Activated CD8-positive, alpha-beta T cell treated with anti-CD3 and anti-CD28 coated beads for 36 hours (primary cell): ENCODE results near the gene PPP4R1. TPM values are rescaled to one million over a fixed set of nuclear protein-coding genes. Genes with fewer than 3 reads are reported as not detected.

Experiments used
- ATAC-seq: fragments of 200-7000 bp; cut with Tn5 transposase; one replicate; pipeline ENCODE4 v1.10.0; 2021; ENCODE audit warnings: mild to moderate bottlenecking, moderate library complexity
- CTCF ChIA-PET: fragments of 350-600 bp; sonication (Branson Sonifier 250); formaldehyde crosslinking; loops from one replicate; lab custom pipeline; 2021; ENCODE audit warnings: antibody characterized with exemption; lab: Charles Lee
- POLR2A ChIA-PET: fragments of 350-600 bp; sonication (Branson Sonifier 250); formaldehyde crosslinking; loops from one replicate; lab custom pipeline; 2021; ENCODE audit warnings: antibody characterized with exemption; lab: Charles Lee
- DNase-seq: peaks from one replicate; pipeline ENCODE4 v3.0.0-alpha.2; 2020
- H3K27ac Mint-ChIP-seq: one replicate; pipeline ENCODE4 v1.8.0; 2021; ENCODE audit warnings: mild to moderate bottlenecking, mixed read lengths
- H3K27me3 Mint-ChIP-seq: one replicate; pipeline ENCODE4 v1.8.0; 2021; ENCODE audit warnings: mixed read lengths
- H3K36me3 Mint-ChIP-seq: one replicate; pipeline ENCODE4 v1.8.0; 2021; ENCODE audit warnings: low read depth, mixed read lengths
- H3K4me1 Mint-ChIP-seq: one replicate; pipeline ENCODE4 v1.8.0; 2021; ENCODE audit warnings: low read depth, mixed read lengths
- H3K4me3 Mint-ChIP-seq: one replicate; pipeline ENCODE4 v1.8.0; 2021; ENCODE audit warnings: mild to moderate bottlenecking, moderate library complexity, mixed read lengths
- H3K9me3 Mint-ChIP-seq: one replicate; pipeline ENCODE4 v1.8.0; 2021; ENCODE audit warnings: mixed read lengths
- CTCF ChIP-seq: fragments of 200-600 bp; IDR thresholded peaks from one replicate; pipeline ENCODE4 v1.8.0; 2022; ENCODE audit warnings: antibody characterized with exemption, mild to moderate bottlenecking
- intact Hi-C: fragments of 100-400 bp; cut with micrococcal nuclease; formaldehyde crosslinking; loops from one replicate; pipeline ENCODE4 v1.10.0; 2022
- total RNA-seq, 2 experiments: library from RNA; stranded (reverse); gene quantifications; one replicate each; pipeline ENCODE4 v1.2.3, GENCODE V29; 2021

PPP4R1 gene
- total RNA-seq, 2 experiments from 2014 or later, result 31.4 to 31.7 TPM

- no peak overlapping the region for H3K4me3 Mint-ChIP-seq
- no peak for TF ChIP-seq CTCF
- no peak for ATAC-seq
- H3K27ac Mint-ChIP-seq, result no peak overlapping the region
- H3K27me3 Mint-ChIP-seq, result no peaks in the 10 kb centered on the region
- H3K9me3 Mint-ChIP-seq, result no peaks in the 10 kb centered on the region
- no peak for DNase-seq
- ChIA-PET CTCF (interaction anchor here (1.6 kb wide), 1 partner anchor 75 kb away, joined by 4 read pairs; no protein-coding TSS in a partner anchor), POLR2A (no interaction called here)
- H3K4me1 Mint-ChIP-seq, result no peaks in the 10 kb centered on the region
- H3K36me3 Mint-ChIP-seq, result peaks cover 23% of the 10 kb centered on the region
- intact Hi-C loops, result no loop called here
Observed at GRCh38 chr18:9537677-9538076, 76.7 kb downstream of the PPP4R1 start.

DNA sequence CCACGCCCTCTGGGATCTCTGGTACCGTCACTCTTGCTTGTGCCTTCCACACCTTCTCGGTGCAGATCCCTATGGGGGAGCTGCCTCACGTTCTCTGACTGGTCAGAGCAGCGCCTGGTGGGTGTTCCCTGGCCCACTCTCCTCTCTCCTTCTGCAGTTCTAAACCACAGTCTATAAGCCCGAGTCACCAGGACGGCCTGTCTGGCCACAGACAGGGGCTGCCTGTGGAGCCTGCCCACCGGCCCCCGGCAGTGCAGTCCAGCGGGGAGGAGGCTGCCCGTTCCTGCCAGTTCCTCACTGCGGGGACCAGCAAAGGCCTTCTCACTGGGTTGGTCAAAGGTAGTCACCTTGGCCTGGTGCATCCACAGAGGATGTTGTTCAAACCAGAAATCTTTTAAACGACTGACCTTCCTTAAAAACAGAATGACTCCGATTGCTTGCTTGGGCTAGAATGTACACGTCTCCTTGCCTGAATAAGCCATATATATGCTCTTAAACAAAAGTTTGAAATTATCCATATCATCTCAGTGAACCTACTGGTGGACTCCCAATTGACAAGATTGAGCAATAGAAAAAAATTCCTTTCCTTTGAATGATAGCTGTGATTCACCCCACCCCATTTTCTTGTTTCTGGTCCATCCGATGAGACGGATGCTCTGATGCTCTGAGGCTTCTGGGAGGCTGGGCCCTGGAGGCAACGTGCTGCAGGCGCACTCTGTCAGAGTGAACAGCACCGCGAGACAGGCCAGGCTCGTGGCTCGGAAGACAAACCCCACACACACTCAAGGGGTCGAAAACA lies 77.8 kb downstream of the PPP4R1 start:
- ChIA-PET CTCF (interaction anchor here (1.6 kb wide), 1 partner anchor 76 kb away, joined by 4 read pairs; no protein-coding TSS in a partner anchor), POLR2A (no interaction called here)
- no peak overlapping the region for H3K27ac Mint-ChIP-seq
- DNase-seq (no peak), ATAC-seq (no peak)
- no peak for TF ChIP-seq CTCF
- H3K4me1 Mint-ChIP-seq, result no peaks in the 10 kb centered on the region
- peaks cover 23% of the 10 kb centered on the region for H3K36me3 Mint-ChIP-seq
- no peaks in the 10 kb centered on the region for H3K27me3 Mint-ChIP-seq
- H3K9me3 Mint-ChIP-seq, result no peaks in the 10 kb centered on the region
- intact Hi-C loops, result no loop called here
- H3K4me3 Mint-ChIP-seq, result no peak overlapping the region

DNA sequence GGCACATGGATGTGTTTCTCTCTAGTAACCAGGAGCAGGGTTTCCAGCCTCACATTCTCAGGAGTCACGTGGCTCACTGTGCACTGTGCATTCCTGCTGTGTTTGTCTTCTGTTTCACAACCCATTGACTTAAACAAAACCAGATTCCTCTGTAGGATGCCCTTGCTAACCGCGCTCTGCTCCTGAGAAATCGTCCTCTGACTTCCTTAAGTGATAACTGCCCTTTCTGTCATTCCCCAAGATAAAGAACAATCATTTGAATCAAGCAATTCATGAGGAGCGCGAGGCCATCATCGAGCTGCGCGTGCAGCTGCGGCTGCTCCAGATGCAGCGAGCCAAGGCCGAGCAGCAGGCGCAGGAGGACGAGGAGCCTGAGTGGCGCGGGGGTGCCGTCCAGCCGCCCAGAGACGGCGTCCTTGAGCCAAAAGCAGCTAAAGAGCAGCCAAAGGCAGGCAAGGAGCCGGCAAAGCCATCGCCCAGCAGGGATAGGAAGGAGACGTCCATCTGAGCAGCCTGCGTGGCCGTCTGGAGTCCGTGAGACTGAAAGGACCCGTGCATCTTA lies 78.8 kb downstream of the PPP4R1 start:
- DNase-seq (no peak), ATAC-seq (no peak)
- H3K27ac Mint-ChIP-seq, result no peak overlapping the region
- H3K27me3 Mint-ChIP-seq, result no peaks in the 10 kb centered on the region
- no peaks in the 10 kb centered on the region for H3K9me3 Mint-ChIP-seq
- no peaks in the 10 kb centered on the region for H3K4me1 Mint-ChIP-seq
- TF ChIP-seq CTCF, result no peak
- CTCF ChIA-PET, result no interaction called here
- no peak overlapping the region for H3K4me3 Mint-ChIP-seq
- H3K36me3 Mint-ChIP-seq, result peaks cover 25% of the 10 kb centered on the region
- intact Hi-C loops, result no loop called here
- POLR2A ChIA-PET, result no interaction called here

DNA sequence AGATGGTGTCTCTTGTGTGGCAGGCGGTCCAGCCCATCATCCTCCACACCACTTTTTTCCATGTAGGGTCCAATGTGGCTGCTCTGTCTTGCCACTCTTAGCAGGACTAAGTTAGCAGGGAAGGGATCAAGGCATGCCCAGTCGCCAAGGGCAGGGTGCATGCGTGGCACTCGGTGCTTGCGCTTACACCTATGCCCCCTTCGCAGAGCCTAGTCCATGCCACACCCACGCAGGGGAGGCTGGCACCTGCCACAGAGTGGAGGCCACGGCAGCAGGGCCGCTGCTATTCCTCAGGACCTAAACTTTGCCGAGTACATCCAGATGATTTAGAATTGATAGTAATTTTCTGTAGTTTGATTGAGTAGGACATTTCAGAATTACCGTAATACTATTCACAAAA lies 79.5 kb downstream of the PPP4R1 start:
- ChIA-PET POLR2A (interaction anchor here (0.6 kb wide), 1 partner anchor 161 kb away, joined by 4 read pairs; no protein-coding TSS in a partner anchor), CTCF (no interaction called here)
- no peak for TF ChIP-seq CTCF
- intact Hi-C loops, result no loop called here
- Mint-ChIP-seq H3K36me3 (peaks cover 29% of the 10 kb centered on the region), H3K9me3 (no peaks in the 10 kb centered on the region), H3K27ac (no peak overlapping the region), H3K27me3 (no peaks in the 10 kb centered on the region), H3K4me3 (no peak overlapping the region), H3K4me1 (peaks cover 2% of the 10 kb centered on the region)
- ATAC-seq (no peak), DNase-seq (no peak)

DNA sequence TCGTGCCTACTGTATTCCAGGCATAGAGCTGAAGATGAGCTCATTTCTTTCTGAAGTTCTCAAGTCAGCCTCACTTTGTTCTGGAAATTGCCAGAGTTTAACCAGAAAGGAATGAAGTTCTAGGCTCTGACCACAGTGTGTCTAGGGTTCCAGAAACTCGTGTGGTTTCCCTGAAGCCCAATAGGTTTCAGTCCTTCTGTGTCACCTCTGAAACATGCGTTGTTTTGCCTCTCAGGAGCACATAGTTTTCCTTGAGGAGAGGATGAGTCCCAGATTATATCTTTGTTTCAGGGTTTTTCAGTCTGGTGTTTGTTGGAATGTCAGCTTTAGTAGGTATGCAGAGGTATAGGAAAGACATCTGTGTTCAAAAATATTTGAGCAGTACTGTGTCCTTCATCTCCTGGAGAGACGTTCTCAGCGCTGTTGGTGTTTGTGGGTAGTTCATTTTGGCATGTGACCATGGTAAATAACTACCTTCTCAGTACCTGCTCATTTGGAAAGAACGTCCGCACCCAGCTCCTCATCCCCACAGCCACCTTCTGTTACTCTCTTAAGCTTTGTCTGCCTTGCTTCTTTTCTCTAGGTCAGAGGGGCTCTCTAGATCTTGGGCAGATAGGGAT lies 82.5 kb downstream of the PPP4R1 start:
- intact Hi-C loops, result no loop called here
- ChIA-PET CTCF (interaction anchor here (1.1 kb wide), 1 partner anchor 15 kb away, joined by 6 read pairs; no protein-coding TSS in a partner anchor), POLR2A (no interaction called here)
- Mint-ChIP-seq H3K36me3 (peaks cover 46% of the 10 kb centered on the region), H3K9me3 (no peaks in the 10 kb centered on the region), H3K27ac (no peak overlapping the region), H3K27me3 (no peaks in the 10 kb centered on the region), H3K4me1 (peaks cover 2% of the 10 kb centered on the region), H3K4me3 (no peak overlapping the region)
- DNase-seq (no peak), ATAC-seq (no peak)
- TF ChIP-seq CTCF, result no peak
